ENCODE results near the gene CUX1.

Gene CUX1

GRCh38 chr7:101969997-101970585 is 152.7 kb downstream of the CUX1 start:
- no peaks in the 10 kb centered on the region for H3K9me3 ChIP-seq (ENCODE audit: insufficient read depth, low read length, severe bottlenecking)
- TF ChIP-seq EZH2 (IDR thresholded peaks at IDR 0.05; ENCODE audit: borderline replicate concordance, low read depth, low read length, severe bottlenecking) (no peak), CTCF (IDR thresholded peaks at IDR 0.05; ENCODE audit: borderline replicate concordance, extremely low read depth, low read length, poor library complexity, severe bottlenecking) (no peak)
- H3K4me3 ChIP-seq (ENCODE audit: low read depth in 1 of 2, low read length in 2 of 2): no peak overlapping the region
- H2AFZ ChIP-seq (ENCODE audit: low read depth, low read length): no peak overlapping the region
- no peaks in the 10 kb centered on the region for H3K4me1 ChIP-seq (ENCODE audit: insufficient read depth, low read length)
- H3K79me2 ChIP-seq (ENCODE audit: insufficient read depth, low read length): peaks cover 88% of the 10 kb centered on the region
- no peaks in the 10 kb centered on the region for H3K27me3 ChIP-seq (ENCODE audit: insufficient read depth, low read length, poor library complexity)
- no peak for ATAC-seq (ENCODE audit: insufficient read depth, low read depth)
- peak overlapping the region; percentile 31 for H3K27ac ChIP-seq (ENCODE audit: low read length)
- DNase-seq: no peak
- H3K4me2 ChIP-seq (ENCODE audit: insufficient read depth, low read length): no peak overlapping the region
- peaks cover 29% of the 10 kb centered on the region for H4K20me1 ChIP-seq (ENCODE audit: insufficient read depth, low read length)
- H3K36me3 ChIP-seq (ENCODE audit: insufficient read depth, low read length): peaks cover 10% of the 10 kb centered on the region; the same call in 1 of the 2 replicates
- no peak overlapping the region for H3K9ac ChIP-seq (ENCODE audit: low read depth, low read length)

- Histone ChIP-seq H3K9ac (ENCODE audit: low read depth, low read length) (no peak overlapping the region), H3K79me2 (ENCODE audit: insufficient read depth, low read length) (peaks cover 90% of the 10 kb centered on the region), H4K20me1 (ENCODE audit: insufficient read depth, low read length) (peaks cover 27% of the 10 kb centered on the region), H3K4me1 (ENCODE audit: insufficient read depth, low read length) (no peaks in the 10 kb centered on the region), H3K9me3 (ENCODE audit: insufficient read depth, low read length, severe bottlenecking) (no peaks in the 10 kb centered on the region), H3K36me3 (ENCODE audit: insufficient read depth, low read length) (peaks cover 10% of the 10 kb centered on the region; the same call in 1 of the 2 replicates), H3K4me3 (ENCODE audit: low read depth in 1 of 2, low read length in 2 of 2) (no peak overlapping the region), H3K4me2 (ENCODE audit: insufficient read depth, low read length) (no peak overlapping the region), H3K27me3 (ENCODE audit: insufficient read depth, low read length, poor library complexity) (no peaks in the 10 kb centered on the region), H2AFZ (ENCODE audit: low read depth, low read length) (no peak overlapping the region), H3K27ac (ENCODE audit: low read length) (peak overlapping the region; percentile 4; the same call in 1 of the 2 replicates)
- DNase-seq (no peak), ATAC-seq (ENCODE audit: insufficient read depth, low read depth) (no peak)
- no peak for TF ChIP-seq EZH2 (IDR thresholded peaks at IDR 0.05; ENCODE audit: borderline replicate concordance, low read depth, low read length, severe bottlenecking)
- no peak for TF ChIP-seq CTCF (IDR thresholded peaks at IDR 0.05; ENCODE audit: borderline replicate concordance, extremely low read depth, low read length, poor library complexity, severe bottlenecking)
These were observed 153.4 kb downstream of the CUX1 start for GRCh38 chr7:101970801-101971200.

- Histone ChIP-seq H3K27ac (ENCODE audit: low read length) (no peak overlapping the region), H3K79me2 (ENCODE audit: insufficient read depth, low read length) (peaks cover 89% of the 10 kb centered on the region), H3K4me3 (ENCODE audit: low read depth in 1 of 2, low read length in 2 of 2) (no peak overlapping the region), H3K9ac (ENCODE audit: low read depth, low read length) (no peak overlapping the region), H3K4me2 (ENCODE audit: insufficient read depth, low read length) (no peak overlapping the region), H4K20me1 (ENCODE audit: insufficient read depth, low read length) (peaks cover 24% of the 10 kb centered on the region), H3K27me3 (ENCODE audit: insufficient read depth, low read length, poor library complexity) (no peaks in the 10 kb centered on the region), H3K36me3 (ENCODE audit: insufficient read depth, low read length) (peaks cover 10% of the 10 kb centered on the region; the same call in 1 of the 2 replicates), H2AFZ (ENCODE audit: low read depth, low read length) (no peak overlapping the region), H3K9me3 (ENCODE audit: insufficient read depth, low read length, severe bottlenecking) (no peaks in the 10 kb centered on the region), H3K4me1 (ENCODE audit: insufficient read depth, low read length) (no peaks in the 10 kb centered on the region)
- TF ChIP-seq EZH2 (IDR thresholded peaks at IDR 0.05; ENCODE audit: borderline replicate concordance, low read depth, low read length, severe bottlenecking) (no peak), CTCF (IDR thresholded peaks at IDR 0.05; ENCODE audit: borderline replicate concordance, extremely low read depth, low read length, poor library complexity, severe bottlenecking) (no peak)
- DNase-seq: no peak
- ATAC-seq (ENCODE audit: insufficient read depth, low read depth): no peak
These were observed 154.0 kb downstream of the CUX1 start for GRCh38 chr7:101971457-101971856.
